Rectal smooth muscle tissue (tissue), 1 donor: Measurements from ENCODE around the gene ENDOV.
A peak's percentile ranks its signal among the peaks of the same experiment; 100 is the strongest.

Source experiments
- H3K27ac ChIP-seq: one replicate; pipeline ENCODE4 v1.7.0; 2013; ENCODE audit warnings: low read depth, low read length, inconsistent platforms
- H3K27me3 ChIP-seq: one replicate; pipeline ENCODE4 v1.7.0; 2013; ENCODE audit warnings: low read length; ENCODE audit not compliant: control insufficient read depth, insufficient read depth
- H3K36me3 ChIP-seq: one replicate; pipeline ENCODE4 v1.7.0; 2013; ENCODE audit warnings: low read length; ENCODE audit not compliant: control insufficient read depth, insufficient read depth
- H3K4me1 ChIP-seq: one replicate; pipeline ENCODE4 v1.7.0; 2013; ENCODE audit warnings: low read length; ENCODE audit not compliant: control insufficient read depth, insufficient read depth
- H3K4me3 ChIP-seq: one replicate; pipeline ENCODE4 v1.7.0; 2013; ENCODE audit warnings: low read length
- H3K9ac ChIP-seq: one replicate; pipeline ENCODE4 v1.7.0; 2013; ENCODE audit warnings: low read length

The ENDOV gene

GRCh38 chr17:80463784-80464400, 48.9 kb downstream of the ENDOV start:
- H3K9ac ChIP-seq, result no peak overlapping the region
- no peak overlapping the region for H3K4me3 ChIP-seq
- peaks cover 7% of the 10 kb centered on the region for H3K27me3 ChIP-seq
- H3K4me1 ChIP-seq, result peaks cover 21% of the 10 kb centered on the region
- no peaks in the 10 kb centered on the region for H3K36me3 ChIP-seq
- no peak overlapping the region for H3K27ac ChIP-seq

- Histone ChIP-seq H3K27ac (no peak overlapping the region), H3K4me1 (peaks cover 21% of the 10 kb centered on the region), H3K36me3 (no peaks in the 10 kb centered on the region), H3K9ac (no peak overlapping the region), H3K27me3 (peaks cover 7% of the 10 kb centered on the region), H3K4me3 (no peak overlapping the region)
Observed at GRCh38 chr17:80464486-80464885, 49.5 kb downstream of the ENDOV start.

GRCh38 chr17:80465327-80465974, 50.5 kb downstream of the ENDOV start:
- no peak overlapping the region for H3K27ac ChIP-seq
- H3K27me3 ChIP-seq, result peaks cover 7% of the 10 kb centered on the region
- peaks cover 18% of the 10 kb centered on the region for H3K4me1 ChIP-seq
- no peak overlapping the region for H3K9ac ChIP-seq
- H3K4me3 ChIP-seq, result no peak overlapping the region
- H3K36me3 ChIP-seq, result no peaks in the 10 kb centered on the region

DNA sequence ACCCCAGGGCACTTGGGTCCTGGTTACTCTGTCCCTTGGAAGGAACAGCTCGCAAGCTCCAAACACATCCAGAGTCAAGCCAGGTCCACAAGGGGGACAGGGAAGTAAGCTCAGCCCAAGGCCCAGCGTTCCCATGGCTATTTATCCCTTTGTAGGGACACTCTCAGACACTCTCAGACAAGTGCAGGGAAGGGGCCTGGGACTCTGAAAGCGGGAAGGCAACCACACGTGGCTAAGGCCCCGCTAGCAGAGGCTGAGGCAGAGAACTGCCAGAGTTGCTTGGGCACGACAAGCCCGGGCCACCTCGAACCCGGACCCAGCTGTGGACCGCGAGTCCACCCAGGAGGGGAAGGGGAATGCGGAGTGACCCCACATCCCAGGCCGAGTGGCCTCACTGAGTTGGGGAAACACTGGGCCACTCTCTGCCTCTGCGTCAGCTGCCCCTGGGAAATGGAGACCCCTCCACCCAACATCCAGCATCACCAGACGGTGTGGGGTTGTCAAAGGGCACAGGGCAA, 51.3 kb downstream of the ENDOV start:
- H3K36me3 ChIP-seq, result no peaks in the 10 kb centered on the region
- H3K9ac ChIP-seq, result no peak overlapping the region

GRCh38 chr17:80468242-80468641, 53.3 kb downstream of the ENDOV start:
- Histone ChIP-seq H3K4me1 (no peaks in the 10 kb centered on the region), H3K27ac (no peak overlapping the region), H3K27me3 (peaks cover 7% of the 10 kb centered on the region), H3K4me3 (no peak overlapping the region), H3K9ac (no peak overlapping the region), H3K36me3 (no peaks in the 10 kb centered on the region)

More for the DNA sequence above, 51.3 kb downstream of the ENDOV start:
- H3K4me3 ChIP-seq, result no peak overlapping the region
- H3K27ac ChIP-seq, result no peak overlapping the region
- H3K27me3 ChIP-seq, result peaks cover 7% of the 10 kb centered on the region
- peaks cover 10% of the 10 kb centered on the region for H3K4me1 ChIP-seq

DNA sequence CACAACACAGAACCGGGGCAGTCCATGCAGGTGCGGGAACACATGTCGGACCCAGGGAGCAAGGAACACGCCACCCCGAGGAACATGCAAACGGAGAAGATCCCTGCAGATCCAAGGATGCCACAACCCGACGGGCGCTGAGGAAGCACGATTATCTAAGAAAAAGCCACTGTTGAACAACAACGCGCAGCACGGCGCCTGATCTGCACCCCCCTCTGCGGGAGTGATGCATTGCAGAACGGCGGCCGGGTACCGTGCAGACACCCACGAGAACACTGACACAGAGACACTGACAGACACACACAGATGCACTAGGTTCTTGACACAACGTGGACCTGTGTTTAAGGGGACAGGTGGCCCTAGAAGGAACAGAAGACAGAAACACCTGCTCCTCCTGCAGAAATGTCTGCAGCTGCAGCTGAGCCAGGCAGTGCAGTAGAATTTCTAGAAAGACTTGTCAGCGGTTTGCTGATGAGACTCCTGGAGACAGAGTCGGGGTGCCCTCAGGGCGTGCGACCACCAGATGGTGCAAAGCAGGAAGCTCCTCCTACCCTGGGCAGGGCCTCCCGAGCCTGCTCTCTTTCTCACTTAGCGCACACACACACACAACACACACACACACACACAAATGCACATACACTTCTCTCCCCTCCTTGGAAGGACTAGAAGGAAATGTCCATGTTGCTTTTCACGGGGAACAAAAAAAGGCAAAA, 54.0 kb downstream of the ENDOV start:
- Histone ChIP-seq H3K4me1 (peaks cover 2% of the 10 kb centered on the region), H3K36me3 (no peaks in the 10 kb centered on the region), H3K27ac (no peak overlapping the region), H3K27me3 (peaks cover 9% of the 10 kb centered on the region), H3K9ac (no peak overlapping the region), H3K4me3 (no peak overlapping the region)

DNA sequence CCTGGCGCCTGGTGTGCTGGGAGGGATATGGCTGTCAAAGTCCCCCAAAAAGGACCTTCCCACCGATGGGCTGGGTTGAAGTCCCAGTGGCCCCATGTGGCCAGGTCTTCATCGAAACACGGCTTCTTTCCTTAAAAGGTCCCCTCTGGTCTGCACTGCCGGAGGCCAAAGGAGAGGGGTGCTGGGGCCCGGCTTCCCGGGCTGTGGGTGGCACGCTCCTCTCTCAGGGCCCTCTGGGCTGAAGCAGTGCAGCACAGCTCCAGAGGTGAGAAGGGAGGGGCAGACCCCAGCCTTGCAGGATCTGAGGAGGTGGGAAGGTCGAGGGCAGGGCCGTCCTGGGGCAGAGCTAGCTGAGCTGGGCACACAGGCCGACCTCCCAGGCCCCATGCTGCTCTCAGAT, 54.7 kb downstream of the ENDOV start:
- H3K27me3 ChIP-seq, result peaks cover 11% of the 10 kb centered on the region
- peaks cover 6% of the 10 kb centered on the region for H3K4me1 ChIP-seq
- no peak overlapping the region for H3K27ac ChIP-seq
- H3K9ac ChIP-seq, result no peak overlapping the region
- no peaks in the 10 kb centered on the region for H3K36me3 ChIP-seq
- no peak overlapping the region for H3K4me3 ChIP-seq

DNA sequence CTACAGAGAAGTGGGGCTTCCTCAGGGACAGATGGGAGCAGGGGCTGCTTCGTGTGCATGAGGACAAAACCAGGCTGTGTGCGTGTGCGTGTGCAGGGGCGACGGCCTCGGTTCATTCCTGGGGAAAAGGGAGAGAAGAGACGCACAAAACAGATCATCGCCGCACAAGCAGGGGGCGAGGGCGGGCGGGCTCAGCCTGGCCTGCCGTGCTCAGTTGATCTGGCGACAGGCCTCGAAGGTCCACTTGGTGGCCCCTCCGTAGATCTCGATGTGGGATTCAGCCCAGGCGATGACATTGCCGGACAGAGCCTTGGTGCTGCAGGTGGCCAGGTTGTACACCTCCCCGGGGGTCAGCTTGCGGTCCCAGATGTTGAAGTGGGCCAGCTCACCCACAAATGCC, 55.6 kb downstream of the ENDOV start:
- Histone ChIP-seq H3K27me3 (peaks cover 17% of the 10 kb centered on the region), H3K27ac (no peak overlapping the region), H3K9ac (no peak overlapping the region), H3K4me3 (no peak overlapping the region), H3K4me1 (peaks cover 6% of the 10 kb centered on the region), H3K36me3 (no peaks in the 10 kb centered on the region)

GRCh38 chr17:80471922-80472321, 57.0 kb downstream of the ENDOV start:
- no peaks in the 10 kb centered on the region for H3K36me3 ChIP-seq
- H3K27ac ChIP-seq, result no peak overlapping the region
- no peak overlapping the region for H3K4me3 ChIP-seq
- H3K4me1 ChIP-seq, result peaks cover 6% of the 10 kb centered on the region
- peaks cover 17% of the 10 kb centered on the region for H3K27me3 ChIP-seq
- no peak overlapping the region for H3K9ac ChIP-seq

DNA sequence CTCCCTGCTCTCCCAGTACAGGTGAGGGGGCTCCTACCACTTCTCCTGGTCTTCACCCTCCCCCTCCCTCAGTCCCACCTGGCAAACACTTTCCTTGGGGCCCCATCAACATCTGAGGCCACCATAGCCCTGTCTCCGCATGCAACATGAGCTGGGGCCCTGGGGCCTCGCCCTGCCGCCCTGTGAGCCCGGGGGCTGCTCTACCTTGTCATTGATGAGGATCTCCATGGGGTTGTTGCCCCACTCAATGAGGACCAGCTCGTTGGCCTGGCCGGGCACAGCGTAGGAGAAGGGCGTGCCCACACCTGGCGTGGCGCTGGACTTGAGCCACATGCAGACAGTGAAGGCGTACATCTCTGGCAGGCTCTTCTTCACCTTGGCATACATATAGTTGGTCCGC, 58.0 kb downstream of the ENDOV start:
- H3K27ac ChIP-seq, result no peak overlapping the region
- H3K9ac ChIP-seq, result no peak overlapping the region
- H3K27me3 ChIP-seq, result peaks cover 23% of the 10 kb centered on the region
- H3K4me3 ChIP-seq, result no peak overlapping the region
- H3K4me1 ChIP-seq, result peaks cover 6% of the 10 kb centered on the region
- no peaks in the 10 kb centered on the region for H3K36me3 ChIP-seq

DNA sequence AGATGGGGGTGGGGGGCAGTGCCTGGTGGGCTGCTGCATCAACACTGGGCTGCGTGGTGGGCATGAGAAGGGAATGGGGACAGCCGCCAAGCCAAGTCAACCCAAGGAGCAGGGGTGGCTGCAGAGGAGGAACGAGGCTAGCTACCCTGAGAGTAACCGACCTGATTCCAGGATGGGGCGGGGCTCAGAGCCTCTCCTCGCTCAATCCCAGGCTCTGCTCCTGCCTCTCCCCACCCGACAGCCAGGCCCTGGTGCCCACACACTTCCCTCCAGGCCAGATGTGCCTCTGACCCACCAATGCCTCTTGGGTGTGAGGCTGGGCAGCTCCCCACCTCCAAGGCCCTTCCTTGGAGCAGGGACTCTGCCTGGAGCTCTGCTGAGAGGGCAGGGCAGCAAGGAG, 58.7 kb downstream of the ENDOV start:
- H3K4me1 ChIP-seq, result peaks cover 6% of the 10 kb centered on the region
- H3K4me3 ChIP-seq, result no peak overlapping the region
- peaks cover 24% of the 10 kb centered on the region for H3K27me3 ChIP-seq
- peak overlapping the region; percentile 85 for H3K27ac ChIP-seq
- no peak overlapping the region for H3K9ac ChIP-seq
- no peaks in the 10 kb centered on the region for H3K36me3 ChIP-seq

DNA sequence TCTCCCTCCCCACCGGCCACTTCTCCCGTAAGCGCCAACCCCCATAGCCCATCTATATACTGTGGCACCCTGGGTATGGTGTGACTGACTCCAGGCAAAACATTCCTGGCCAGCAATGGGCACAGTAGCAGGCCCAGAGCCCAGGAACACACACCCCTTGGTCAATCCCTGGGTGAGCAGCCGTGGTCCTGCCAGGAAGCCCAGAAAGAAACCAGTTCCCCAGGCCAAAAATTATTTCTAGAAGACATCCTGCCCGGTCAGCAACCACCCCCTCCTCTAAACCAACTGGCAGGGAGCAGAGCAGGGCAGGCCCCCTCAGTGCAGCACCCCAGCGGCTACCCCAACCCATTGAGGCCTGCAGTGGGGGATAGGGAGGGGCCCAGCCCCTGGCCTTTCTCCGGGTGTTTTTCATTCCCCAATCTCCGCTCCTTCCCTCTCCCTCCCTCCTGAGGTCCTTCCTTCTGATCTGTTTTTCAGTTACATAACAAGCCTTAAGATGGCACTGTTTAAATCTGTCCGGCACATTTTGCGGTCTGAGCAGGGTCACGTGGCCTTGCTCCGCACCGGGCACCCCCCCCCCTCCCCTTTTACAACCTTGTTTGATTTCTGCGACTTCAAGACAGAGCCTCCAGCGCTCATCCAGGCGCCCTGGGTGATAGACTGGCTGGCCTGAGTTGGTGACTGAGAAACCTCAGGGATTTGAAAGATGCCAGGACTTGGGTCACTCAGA, 59.4 kb downstream of the ENDOV start:
- Histone ChIP-seq H3K4me3 (peak overlapping the region; percentile 70), H3K36me3 (no peaks in the 10 kb centered on the region), H3K9ac (no peak overlapping the region), H3K27me3 (peaks cover 29% of the 10 kb centered on the region), H3K27ac (peak overlapping the region; percentile 85), H3K4me1 (peaks cover 6% of the 10 kb centered on the region)
